HTR-8/SVneo (cell line): ENCODE measurements around the gene MBD3L3.
"Not testable (repeated sequence)": the region's sequence is repeated elsewhere in the genome, so short reads cannot be mapped to it uniquely, and the experiment has no call there.

ENCODE experiments used
- DNase-seq: peaks from one replicate; pipeline ENCODE4 v3.0.0; 2011; ENCODE audit warnings: low spot score, mixed read lengths; ENCODE audit not compliant: insufficient read length
- FAIRE-seq: peaks from 2 replicates; lab custom pipeline; 2011; peaks lifted over from hg19 to GRCh38; lab: Jason Lieb, UNC

The MBD3L3 gene

DNA sequence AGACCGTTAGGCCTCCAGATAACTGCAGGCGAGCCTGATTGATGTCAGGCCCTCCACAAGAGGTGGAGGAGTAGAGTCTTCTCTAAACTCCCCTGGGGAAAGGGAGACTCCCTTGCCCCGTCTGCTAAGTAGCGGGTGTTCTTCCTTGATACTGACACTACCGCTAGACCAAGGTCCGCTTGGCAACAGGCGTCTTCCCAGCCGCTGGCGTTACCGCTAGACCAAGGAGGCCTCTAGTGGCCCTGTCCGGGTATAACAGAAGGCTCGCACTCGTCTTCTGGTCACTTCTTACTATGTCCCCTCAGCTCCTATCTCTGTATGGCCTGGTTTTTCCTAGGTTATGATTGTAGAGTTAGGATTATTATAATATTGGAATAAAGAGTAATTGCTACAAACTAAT is 8.6 kb upstream of the MBD3L3 start:
- FAIRE-seq, DNase-seq: not testable (repeated sequence)

DNA sequence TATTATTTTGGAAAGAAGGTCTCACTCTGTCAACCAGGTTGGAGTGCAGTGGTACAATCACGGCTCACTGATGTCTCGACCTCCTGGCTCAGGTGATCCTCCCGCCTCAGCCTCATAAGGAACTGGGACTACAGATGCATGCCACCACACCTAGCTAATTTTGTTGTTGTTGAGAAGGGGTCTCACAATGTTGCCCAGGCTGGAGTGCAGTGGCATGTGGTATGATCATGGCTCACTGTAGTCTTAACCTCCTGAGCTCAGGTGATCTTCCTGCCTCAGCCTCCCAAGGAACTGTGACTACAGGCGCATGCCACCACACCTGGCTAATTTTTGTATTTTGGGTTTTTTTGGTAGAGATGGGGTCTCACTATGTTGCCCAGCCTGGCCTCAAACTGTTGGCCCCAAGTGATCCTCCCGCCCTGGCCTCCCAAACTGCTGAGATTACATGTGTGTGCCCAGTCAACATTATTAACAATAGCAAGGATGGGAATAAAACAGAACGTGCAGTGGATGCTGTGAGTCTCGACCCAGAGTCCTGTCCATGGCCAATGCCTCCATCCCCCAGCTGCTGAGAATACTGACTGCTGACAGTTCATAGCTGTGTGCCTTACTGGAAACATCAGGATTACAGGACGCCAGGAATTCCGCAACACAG is 5.4 kb upstream of the MBD3L3 start:
- FAIRE-seq (no peak), DNase-seq (no peak)

DNA sequence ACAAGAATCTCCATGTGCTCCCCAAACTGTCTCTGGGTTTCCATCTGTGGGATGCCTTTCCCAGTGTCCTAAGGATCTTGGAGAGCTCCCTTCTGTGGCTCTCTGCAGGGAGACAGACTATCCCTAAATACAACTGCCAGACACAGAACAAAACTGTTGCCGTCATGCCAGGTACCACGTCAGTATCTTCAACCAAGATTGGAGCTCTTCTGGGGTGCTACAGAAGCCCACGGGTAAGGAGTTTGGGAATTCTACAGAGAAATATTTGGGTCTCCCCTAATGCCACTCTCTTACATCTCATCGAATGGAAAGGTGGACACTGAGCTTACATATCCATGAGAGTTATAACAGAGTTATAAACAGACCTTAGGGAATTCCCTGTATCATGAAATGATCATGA is 4.9 kb upstream of the MBD3L3 start:
- DNase-seq (no peak), FAIRE-seq (no peak)

DNA sequence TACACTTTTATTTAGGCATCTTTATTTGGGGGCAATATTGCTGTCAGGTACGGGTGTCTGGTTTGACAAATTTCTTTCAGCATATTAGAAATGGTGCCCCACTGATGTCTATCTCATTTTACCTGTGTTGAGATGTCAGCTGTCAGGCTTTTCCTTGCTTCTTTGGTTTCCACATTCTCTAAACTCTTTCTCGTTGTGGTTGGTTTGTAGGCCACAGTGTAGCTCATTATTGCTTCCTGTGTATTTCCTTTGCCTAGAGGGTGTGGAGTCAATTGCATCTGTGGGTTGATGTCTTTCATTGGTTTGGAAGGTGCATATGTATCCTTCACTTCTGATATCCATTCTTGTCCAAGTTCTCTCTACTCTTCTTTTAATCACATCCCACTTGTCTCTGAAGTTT is 1.5 kb upstream of the MBD3L3 start:
- not testable (repeated sequence) for FAIRE-seq, DNase-seq

DNA sequence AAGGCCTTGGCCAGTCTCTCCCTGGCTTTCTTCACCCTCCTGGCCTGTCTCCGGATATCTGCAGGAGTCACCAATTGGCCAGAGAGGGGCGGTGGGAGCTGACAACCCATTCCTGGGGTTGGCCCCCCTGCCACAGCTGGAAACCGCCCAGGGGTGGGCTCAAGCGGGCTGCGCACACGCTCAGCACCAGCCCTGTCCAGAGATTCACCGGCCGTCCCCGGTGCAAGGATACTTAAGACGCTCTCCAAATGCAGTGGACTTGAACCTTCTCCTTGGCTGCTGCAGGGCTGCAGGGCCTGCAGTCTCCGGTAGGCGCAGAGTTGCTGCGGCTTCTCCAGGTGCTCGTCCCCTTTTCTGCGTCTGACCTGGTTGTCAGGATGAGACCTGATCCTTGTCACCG is 2.1 kb downstream of the MBD3L3 start:
- not testable (repeated sequence) for DNase-seq, FAIRE-seq

DNA sequence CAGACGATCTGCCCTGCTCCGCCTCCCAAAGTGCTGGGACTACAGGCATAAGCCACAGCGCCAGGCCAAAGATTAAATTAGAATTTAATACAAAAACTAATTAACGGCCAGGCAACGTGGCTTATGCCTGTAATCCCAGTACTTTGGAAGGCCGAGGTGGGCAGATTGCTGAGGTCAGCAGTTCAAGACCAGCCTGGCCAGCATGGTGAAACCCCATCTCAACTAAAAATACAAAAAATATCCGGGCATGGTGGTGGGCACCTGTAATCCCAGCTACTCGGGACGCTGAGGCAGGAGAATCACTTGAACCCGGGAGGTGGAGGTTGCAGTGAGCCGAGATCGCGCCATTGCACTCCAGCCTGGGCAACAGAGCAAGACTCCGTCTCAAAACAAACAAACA is 2.8 kb downstream of the MBD3L3 start:
- FAIRE-seq, DNase-seq: not testable (repeated sequence)

DNA sequence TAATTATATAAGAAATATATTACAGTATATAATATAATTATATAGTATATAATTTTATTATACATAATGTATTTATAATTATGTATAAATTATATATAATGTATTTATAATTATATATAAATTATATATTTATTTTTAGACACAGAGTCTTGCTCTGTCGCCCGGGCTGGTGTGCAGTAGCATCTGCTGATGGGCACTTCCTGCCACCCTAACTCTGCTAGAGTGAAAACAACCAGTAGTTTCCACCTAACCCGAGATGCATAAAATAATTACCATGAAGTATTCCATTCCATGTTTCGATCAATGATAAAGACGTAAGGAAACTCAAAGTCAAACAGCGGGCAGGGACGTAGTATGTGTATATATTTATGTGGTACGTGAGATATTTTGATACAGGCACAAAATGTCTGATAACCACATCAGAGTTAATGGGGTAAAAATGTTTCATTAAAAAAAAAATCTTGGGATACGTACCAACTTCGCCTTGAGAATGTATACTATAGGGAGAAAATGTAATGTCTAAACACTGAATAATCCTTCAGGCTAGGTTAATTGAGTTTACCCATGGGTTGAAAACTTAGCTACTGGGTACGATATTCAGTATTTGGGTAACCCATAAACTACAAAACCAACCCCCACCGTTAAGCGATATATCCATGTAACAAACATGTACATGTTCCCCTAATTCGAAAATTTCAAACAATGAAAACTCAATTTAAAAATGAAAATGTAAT is 3.7 kb downstream of the MBD3L3 start:
- not testable (repeated sequence) for FAIRE-seq, DNase-seq

DNA sequence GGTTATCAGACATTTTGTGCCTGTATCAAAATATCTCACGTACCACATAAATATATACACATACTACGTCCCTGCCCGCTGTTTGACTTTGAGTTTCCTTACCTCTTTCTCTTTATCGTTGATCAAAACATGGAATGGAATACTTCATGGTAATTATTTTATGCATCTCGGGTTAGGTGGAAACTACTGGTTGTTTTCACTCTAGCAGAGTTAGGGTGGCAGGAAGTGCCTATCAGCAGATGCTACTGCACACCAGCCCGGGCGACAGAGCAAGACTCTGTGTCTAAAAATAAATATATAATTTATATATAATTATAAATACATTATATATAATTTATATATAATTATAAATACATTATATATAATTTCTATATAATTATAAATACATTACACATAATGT is 5.6 kb downstream of the MBD3L3 start:
- not testable (repeated sequence) for DNase-seq, FAIRE-seq

DNA sequence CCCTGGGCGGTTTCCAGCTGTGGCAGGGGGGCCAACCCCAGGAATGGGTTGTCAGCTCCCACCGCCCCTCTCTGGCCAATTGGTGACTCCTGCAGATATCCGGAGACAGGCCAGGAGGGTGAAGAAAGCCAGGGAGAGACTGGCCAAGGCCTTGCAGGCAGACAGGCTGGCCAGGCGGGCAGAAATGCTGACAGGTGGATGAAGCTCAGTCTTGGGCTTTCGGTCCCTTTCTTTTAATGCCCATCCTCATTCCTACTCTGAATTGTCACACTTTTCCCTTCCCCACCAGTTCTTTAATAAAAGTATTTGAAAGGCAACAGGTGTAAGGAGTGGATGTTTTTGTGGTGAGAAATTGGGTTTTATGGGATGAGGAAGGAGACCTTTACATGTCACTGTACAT is 7.1 kb downstream of the MBD3L3 start:
- DNase-seq, FAIRE-seq: not testable (repeated sequence)

DNA sequence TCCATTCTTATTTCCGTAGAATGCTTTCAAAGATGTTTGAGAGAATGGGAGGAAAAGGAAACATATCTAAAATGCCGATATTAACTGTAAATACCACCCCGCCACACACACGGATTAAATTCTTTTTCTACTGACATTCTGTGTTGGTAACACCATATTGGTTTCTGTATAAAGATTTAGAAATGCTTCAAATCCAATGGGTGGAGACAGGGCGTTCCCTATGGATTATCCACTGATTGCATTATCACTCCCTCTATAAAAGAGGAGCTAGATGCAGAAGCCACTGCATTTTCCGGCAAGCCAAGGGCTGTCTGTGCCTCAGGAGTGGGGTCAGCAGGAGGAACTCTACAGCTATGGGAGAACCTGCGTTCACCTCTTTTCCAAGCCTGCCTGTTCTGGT is 9.5 kb downstream of the MBD3L3 start, which contains the start of gene MBD3L2:
Gene MBD3L2, plus strand, starts transcription at position 301 of the 400 bp plus-strand sequence. Its CDS starts 53 bp downstream, at position 354.
- DNase-seq: not testable (repeated sequence)

DNA sequence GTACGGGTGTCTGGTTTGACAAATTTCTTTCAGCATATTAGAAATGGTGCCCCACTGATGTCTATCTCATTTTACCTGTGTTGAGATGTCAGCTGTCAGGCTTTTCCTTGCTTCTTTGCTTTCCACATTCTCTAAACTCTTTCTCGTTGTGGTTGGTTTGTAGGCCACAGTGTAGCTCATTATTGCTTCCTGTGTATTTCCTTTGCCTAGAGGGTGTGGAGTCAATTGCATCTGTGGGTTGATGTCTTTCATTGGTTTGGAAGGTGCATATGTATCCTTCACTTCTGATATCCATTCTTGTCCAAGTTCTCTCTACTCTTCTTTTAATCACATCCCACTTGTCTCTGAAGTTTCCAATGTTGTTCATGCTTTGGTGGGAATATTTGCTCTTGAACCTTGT is 16.9 kb downstream of the MBD3L3 start:
- DNase-seq, FAIRE-seq: not testable (repeated sequence)

More for the DNA sequence above, 9.5 kb downstream of the MBD3L3 start, which contains the start of gene MBD3L2:
- not testable (repeated sequence) for FAIRE-seq

DNA sequence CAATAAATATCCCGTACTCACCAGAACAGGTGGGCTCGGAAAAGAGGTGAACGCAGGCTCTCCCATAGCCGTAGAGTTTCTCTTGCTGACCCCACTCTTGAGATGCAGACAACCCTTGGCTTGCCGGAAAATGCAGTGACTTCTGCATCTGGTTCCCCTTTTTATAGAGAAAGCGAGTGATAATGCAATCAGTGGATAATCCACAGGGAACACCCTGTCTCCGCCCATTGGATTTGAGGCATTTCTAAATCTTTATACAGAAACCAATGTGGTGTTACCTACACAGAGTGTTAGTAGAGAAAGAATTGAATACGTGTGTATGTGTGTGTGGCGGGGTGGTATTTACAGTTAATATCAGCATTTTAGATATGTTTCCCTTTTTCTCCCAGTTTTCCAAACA is 18.4 kb downstream of the MBD3L3 start, which contains the start of gene MBD3L4:
Gene MBD3L4, minus strand, starts transcription at position 101 of the 400 bp plus-strand sequence. Its CDS starts 35 bp downstream, at position 66.
- DNase-seq, FAIRE-seq: not testable (repeated sequence)

DNA sequence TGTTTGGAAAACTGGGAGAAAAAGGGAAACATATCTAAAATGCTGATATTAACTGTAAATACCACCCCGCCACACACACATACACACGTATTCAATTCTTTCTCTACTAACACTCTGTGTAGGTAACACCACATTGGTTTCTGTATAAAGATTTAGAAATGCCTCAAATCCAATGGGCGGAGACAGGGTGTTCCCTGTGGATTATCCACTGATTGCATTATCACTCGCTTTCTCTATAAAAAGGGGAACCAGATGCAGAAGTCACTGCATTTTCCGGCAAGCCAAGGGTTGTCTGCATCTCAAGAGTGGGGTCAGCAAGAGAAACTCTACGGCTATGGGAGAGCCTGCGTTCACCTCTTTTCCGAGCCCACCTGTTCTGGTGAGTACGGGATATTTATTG is 28.2 kb downstream of the MBD3L3 start, which contains the start of gene MBD3L5:
Gene MBD3L5, plus strand, starts transcription at position 301 of the 400 bp plus-strand sequence. Its CDS starts 34 bp downstream, at position 335.
- DNase-seq, FAIRE-seq: not testable (repeated sequence)

DNA sequence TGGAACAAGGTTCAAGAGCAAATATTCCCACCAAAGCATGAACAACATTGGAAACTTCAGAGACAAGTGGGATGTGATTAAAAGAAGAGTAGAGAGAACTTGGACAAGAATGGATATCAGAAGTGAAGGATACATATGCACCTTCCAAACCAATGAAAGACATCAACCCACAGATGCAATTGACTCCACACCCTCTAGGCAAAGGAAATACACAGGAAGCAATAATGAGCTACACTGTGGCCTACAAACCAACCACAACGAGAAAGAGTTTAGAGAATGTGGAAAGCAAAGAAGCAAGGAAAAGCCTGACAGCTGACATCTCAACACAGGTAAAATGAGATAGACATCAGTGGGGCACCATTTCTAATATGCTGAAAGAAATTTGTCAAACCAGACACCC is 29.7 kb downstream of the MBD3L3 start:
- FAIRE-seq, DNase-seq: not testable (repeated sequence)

DNA sequence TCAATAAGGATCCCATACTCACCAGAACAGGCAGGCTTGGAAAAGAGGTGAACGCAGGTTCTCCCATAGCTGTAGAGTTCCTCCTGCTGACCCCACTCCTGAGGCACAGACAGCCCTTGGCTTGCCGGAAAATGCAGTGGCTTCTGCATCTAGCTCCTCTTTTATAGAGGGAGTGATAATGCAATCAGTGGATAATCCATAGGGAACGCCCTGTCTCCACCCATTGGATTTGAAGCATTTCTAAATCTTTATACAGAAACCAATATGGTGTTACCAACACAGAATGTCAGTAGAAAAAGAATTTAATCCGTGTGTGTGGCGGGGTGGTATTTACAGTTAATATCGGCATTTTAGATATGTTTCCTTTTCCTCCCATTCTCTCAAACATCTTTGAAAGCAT is 37.1 kb downstream of the MBD3L3 start, which contains the start of gene MBD3L2B:
Gene MBD3L2B, minus strand, starts transcription at position 101 of the 400 bp plus-strand sequence. Its CDS starts 34 bp downstream, at position 67.
- DNase-seq: not testable (repeated sequence)
- FAIRE-seq: peak; percentile 52

DNA sequence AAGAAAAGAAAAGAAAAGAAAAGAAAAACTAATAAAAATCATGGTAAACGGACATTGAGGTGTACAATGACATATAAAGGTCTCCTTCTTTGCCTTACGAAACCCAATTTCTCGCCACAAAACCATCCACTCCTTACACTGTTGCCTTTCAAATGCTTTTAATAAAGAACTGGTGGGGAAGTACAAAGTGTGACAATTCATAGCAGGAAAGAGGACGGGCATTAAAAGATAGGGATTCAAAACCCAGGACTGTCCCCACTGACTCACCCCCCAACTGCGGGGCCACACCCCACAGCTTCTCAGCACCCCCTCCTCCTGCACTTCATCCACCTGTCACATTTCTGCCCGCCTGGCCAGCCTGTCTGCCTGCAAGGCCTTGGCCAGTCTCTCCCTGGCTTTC is 39.6 kb downstream of the MBD3L3 start:
- FAIRE-seq: no peak
- DNase-seq: no peak

DNA sequence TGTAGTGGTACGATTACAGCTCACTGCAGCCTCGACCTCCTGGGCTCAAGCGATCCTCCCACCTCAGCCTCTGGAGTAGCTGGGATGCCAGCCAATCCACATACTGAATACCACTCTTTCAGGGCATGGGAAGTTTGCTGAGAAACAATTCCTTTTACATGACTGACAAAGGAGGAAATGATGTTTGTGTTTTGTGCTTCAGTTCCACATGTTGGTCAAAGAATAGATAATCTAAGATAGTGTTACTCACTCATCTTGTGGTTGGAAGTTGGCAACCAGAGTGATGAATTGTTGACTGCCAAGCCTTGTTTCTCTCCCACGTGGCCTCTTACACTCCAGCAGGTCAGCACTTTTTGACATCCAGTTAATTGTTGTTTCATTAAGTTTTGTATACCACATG is 44.8 kb downstream of the MBD3L3 start:
- peak; percentile 40 for FAIRE-seq
- DNase-seq: peak; percentile 44

DNA sequence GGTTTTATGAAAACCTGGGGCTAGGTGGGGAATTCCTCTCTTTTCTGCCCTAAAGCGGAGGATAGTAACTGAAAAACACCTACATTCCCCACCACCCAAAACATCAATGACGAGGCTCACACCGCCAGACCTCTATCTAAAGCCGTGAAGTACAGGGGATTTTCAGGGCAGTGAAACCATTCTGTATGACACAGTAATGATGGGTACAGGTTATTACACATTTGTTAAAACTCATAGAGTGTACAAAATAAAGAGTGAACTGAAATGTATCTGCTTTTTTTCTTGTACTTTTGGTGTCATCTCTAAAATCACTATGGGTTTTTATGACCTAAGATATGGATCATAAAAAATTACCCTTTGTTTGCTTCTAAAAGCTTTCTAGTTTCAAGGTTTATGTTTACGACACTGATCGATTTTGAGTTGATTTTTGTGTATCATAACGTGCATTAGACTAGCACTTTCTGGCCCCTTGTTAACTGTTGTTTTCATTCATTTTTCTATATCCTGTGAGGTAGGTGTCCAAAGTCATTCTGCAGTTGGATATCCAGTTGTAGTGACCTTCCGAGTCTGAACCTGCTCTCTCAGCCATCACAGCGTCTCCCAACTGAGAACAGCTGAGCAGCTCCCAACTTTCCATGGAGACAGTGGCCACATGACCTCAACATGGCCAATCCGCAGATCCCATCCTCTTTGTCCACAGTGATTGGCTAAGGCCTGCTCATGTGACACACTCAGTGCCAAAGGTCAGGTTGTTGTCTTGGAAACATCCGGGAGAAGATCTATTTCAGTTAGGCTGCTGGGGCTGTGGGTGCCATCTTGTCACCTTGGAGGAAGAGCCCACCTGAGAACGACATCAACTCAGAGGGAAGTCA is 47.5 kb downstream of the MBD3L3 start:
- no peak for DNase-seq
- no peak for FAIRE-seq

DNA sequence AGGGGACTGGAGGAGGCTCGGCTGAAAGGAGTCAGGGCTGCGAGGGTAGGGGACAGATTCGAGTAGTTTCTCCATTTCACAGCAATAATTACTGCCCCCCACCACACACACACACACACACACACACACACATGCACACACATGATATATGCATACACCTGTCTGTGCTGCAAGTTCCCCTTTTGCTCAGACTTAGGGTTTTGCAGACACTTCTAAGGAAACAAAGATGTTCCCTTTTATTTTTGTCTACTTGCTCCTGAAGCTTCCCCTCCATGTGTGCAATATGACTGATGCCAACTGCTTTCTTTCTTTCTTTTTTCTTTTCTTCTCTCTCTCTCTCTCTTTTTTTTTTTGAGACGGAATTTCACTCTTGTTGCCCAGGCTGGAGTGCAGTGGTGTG is 50.6 kb downstream of the MBD3L3 start:
- FAIRE-seq: no peak

More for the DNA sequence above, 50.6 kb downstream of the MBD3L3 start:
- DNase-seq: no peak
